Measurements from ENCODE around the gene GPR15. TPM values are rescaled to one million over a fixed set of nuclear protein-coding genes. Genes with fewer than 3 reads are reported as not detected.

GPR15 gene
- total and polyA plus RNA-seq, 2 donors (not counting 3 experiments of a cell fraction or from before 2014, with no cell fraction given) = not detected

DNA sequence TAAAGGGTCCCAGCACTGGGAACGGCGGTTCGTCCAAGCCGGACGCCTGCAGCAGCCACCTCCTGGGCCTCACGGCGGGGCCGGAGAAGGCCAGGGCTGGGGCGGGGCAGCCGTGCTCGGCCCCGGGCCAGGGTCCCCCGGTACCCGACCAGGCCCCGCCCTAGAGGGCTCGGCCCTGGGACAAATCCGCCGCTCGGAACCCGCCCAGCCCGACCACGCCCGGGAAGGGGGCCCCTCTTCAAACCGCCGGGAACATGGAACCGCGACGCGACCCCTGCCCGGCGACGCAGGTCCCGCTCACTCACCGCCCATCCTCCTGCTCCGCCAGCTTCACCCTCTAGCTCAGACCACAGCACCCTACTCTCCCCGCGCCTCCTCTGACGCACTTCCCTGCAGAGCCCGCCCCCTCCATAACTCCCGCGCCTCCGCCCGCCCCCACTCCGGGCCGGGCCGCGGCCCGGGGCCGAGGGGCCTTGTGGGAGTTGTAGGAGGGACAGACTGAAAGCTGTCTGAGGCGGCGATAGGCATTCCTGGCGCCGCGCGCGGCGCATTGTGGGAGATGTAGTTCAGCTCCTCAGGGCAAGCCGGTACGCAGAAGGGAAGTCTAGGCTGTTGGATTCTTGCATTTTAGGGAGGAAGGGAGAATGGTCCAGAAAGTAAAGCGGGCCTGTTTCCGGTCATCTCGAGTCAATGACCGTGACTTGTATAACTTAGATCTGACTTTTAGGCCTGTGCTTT lies 9.1 kb upstream of the GPR15 start, which contains the start of gene CLDND1:
CLDND1 (minus strand) TSS at position 359 of the 738 bp plus-strand sequence. CDS start 1,478 bp downstream, outside the sequence.
- H3K9me1 ChIP-seq (replicated peaks; ENCODE audit: control insufficient read depth, extremely low read depth, insufficient read depth, low read length) = no peaks in the 10 kb centered on the region
- peaks cover 27% of the 10 kb centered on the region for H3K79me2 ChIP-seq (ENCODE audit: control insufficient read depth, insufficient read depth, low read length)
- peak within 1 kb of the TSS; percentile 99 for H3K4me2 ChIP-seq (ENCODE audit: insufficient read depth, low read length)
- peaks cover 0 to 2% of the 10 kb centered on the region in 2 experiments for H3K27me3 ChIP-seq (ENCODE audit: control insufficient read depth in 2 of 2, insufficient read depth in 2 of 2, low read length in 2 of 2)
- POLR2A ChIA-PET = no interaction called here
- DNase-seq (ENCODE audit: low read depth, low spot score) (peak; percentile 98), FAIRE-seq (peak; percentile 88)
- no TSS peak for BruUV-seq (replicated peaks)
- CTCF ChIA-PET = interaction anchor here (0.8 to 1.4 kb wide), 6 partner anchors 10 to 472 kb away, joined by 3 to 7 read pairs (median 4); no protein-coding TSS in a partner anchor
- TF ChIP-seq, protein P1, sequence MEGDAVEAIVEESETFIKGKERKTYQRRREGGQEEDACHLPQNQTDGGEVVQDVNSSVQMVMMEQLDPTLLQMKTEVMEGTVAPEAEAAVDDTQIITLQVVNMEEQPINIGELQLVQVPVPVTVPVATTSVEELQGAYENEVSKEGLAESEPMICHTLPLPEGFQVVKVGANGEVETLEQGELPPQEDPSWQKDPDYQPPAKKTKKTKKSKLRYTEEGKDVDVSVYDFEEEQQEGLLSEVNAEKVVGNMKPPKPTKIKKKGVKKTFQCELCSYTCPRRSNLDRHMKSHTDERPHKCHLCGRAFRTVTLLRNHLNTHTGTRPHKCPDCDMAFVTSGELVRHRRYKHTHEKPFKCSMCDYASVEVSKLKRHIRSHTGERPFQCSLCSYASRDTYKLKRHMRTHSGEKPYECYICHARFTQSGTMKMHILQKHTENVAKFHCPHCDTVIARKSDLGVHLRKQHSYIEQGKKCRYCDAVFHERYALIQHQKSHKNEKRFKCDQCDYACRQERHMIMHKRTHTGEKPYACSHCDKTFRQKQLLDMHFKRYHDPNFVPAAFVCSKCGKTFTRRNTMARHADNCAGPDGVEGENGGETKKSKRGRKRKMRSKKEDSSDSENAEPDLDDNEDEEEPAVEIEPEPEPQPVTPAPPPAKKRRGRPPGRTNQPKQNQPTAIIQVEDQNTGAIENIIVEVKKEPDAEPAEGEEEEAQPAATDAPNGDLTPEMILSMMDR (IDR thresholded peaks at IDR 0.05; ENCODE audit: extremely low read depth in 1 of 2, insufficient read depth in 1 of 2, low read depth in 1 of 2, low read length in 2 of 2) = no peak
- TF ChIP-seq POLR2AphosphoS5 (IDR thresholded peaks at IDR 0.05; ENCODE audit: insufficient read depth, low read depth, low read length) (peak; percentile 81), GATA2 (IDR thresholded peaks at IDR 0.05; ENCODE audit: insufficient read depth, insufficient read length, low read depth, low read length) (no peak), FOS (IDR thresholded peaks at IDR 0.05; ENCODE audit: borderline replicate concordance, insufficient read depth, low read length) (no peak), POLR2A (IDR thresholded peaks at IDR 0.05; ENCODE audit: low read depth, low read length) (peak; percentile 81)
- dilution Hi-C loops (cut with MboI; ENCODE audit: extremely low pct_ligation_motif_present, low sequenced_read_pairs) (no loop called here), intact Hi-C loops (cut with micrococcal nuclease) (loop anchor here (5.0 to 10.0 kb wide), 3 partner anchors 50 to 758 kb away; partner anchors contain the start of gene ARL6)
- H4K20me1 ChIP-seq (replicated peaks; ENCODE audit: control insufficient read depth, extremely low read depth, insufficient read depth, low read length) = peaks cover 5% of the 10 kb centered on the region
- peak within 1 kb of the TSS; percentile 86 to 97 (median 94) for H3K4me3 ChIP-seq (replicated peaks in 1 of 3; ENCODE audit: insufficient read depth in 1 of 3, low read depth in 1 of 3, low read length in 3 of 3)
- H3K36me3 ChIP-seq (ENCODE audit: control insufficient read depth in 2 of 2, extremely low read depth in 1 of 2, insufficient read depth in 2 of 2, low read length in 2 of 2) = peaks cover 0 to 9% of the 10 kb centered on the region in 2 experiments
- H2AFZ ChIP-seq (ENCODE audit: low read depth, low read length) = peak within 1 kb of the TSS; percentile 98
- H3K27ac ChIP-seq (ENCODE audit: insufficient read depth, low read depth, low read length) = peak within 1 kb of the TSS; percentile 94
- peak within 1 kb of the TSS; percentile 97 for H3K9ac ChIP-seq (replicated peaks; ENCODE audit: extremely low read depth, insufficient read depth, low read length)
- H3K9me3 ChIP-seq (replicated peaks; ENCODE audit: control insufficient read depth, insufficient read depth, low read length) = no peaks in the 10 kb centered on the region
- H3K4me1 ChIP-seq (ENCODE audit: control insufficient read depth, extremely low read depth, insufficient read depth, low read length) = peaks cover 13% of the 10 kb centered on the region
